ENCODE results near the gene MTHFD2L. TPM values are rescaled to one million over a fixed set of nuclear protein-coding genes. Genes with fewer than 3 reads are reported as not detected.

MTHFD2L gene
- total RNA-seq, 1 donor from 2014 or later: 5.5 TPM

DNA sequence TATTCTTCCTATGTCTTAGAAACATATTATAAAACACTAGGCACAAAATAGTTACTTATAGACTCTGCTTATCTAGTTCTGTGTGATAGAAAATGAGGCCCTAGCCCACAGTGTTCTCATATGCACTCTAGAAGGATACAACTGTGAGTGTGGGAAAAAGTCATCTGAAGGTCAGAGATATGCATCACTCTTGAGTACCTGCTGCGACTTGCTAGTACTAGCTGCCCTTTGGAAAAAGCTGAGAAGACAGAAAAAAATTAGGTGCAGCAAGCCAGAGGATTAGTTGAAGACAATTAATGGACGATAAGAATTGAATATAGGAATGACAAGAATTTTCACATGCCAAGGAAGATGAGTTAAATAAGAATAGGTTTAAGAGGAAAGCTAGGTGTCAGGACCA is 61.3 kb downstream of the MTHFD2L start:
- TF ChIP-seq, protein P1, sequence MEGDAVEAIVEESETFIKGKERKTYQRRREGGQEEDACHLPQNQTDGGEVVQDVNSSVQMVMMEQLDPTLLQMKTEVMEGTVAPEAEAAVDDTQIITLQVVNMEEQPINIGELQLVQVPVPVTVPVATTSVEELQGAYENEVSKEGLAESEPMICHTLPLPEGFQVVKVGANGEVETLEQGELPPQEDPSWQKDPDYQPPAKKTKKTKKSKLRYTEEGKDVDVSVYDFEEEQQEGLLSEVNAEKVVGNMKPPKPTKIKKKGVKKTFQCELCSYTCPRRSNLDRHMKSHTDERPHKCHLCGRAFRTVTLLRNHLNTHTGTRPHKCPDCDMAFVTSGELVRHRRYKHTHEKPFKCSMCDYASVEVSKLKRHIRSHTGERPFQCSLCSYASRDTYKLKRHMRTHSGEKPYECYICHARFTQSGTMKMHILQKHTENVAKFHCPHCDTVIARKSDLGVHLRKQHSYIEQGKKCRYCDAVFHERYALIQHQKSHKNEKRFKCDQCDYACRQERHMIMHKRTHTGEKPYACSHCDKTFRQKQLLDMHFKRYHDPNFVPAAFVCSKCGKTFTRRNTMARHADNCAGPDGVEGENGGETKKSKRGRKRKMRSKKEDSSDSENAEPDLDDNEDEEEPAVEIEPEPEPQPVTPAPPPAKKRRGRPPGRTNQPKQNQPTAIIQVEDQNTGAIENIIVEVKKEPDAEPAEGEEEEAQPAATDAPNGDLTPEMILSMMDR (conservative IDR thresholded peaks at IDR 0.05; ENCODE audit: low read depth, low read length): no peak
- DNase-seq (ENCODE audit: low read depth): no peak
- no peak overlapping the region for H3K4me3 ChIP-seq (ENCODE audit: low read depth, low read length)

DNA sequence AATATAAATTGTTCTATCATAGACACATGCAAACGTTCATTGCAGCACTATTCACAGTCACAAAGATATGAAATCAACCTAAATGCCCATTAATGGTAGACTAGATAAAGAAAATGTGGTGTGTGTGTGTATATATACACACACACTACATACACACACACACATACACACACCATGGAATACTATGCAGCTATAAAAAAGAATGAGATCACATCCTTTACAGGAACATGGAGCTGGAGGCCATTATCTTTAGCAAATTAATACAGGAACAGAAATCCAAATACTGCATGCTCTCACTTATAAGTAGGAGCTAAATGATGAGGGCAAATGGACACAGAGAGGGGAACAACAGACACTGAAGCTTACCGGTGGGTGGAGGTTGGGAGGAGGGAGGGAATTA is 65.2 kb downstream of the MTHFD2L start:
- no peak overlapping the region for H3K4me3 ChIP-seq (ENCODE audit: low read depth, low read length)

DNA sequence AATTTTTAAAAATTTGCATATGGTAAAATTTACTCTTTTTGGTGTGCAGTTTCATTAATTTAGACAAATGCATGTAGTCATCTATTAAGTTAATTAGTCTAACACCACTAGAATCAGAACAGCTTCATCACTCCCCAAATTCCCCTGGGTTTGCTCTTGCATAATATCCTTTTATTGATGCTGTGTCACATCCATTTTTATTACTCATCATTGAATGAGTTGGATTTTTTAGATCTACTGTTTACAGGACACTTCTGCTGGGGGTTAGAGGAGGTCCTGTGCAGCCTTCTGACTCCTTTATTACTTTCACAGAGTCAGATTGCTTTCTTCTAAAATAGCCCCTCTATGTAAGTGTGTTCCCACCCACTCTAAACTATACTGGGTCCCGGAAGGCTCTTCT is 65.9 kb downstream of the MTHFD2L start:
- TF ChIP-seq, protein P1 (conservative IDR thresholded peaks at IDR 0.05; ENCODE audit: low read depth, low read length): no peak
- DNase-seq (ENCODE audit: low read depth): no peak
- no peak overlapping the region for H3K4me3 ChIP-seq (ENCODE audit: low read depth, low read length)

More for the DNA sequence above, 65.2 kb downstream of the MTHFD2L start:
- TF ChIP-seq, protein P1 (conservative IDR thresholded peaks at IDR 0.05; ENCODE audit: low read depth, low read length): no peak
- no peak for DNase-seq (ENCODE audit: low read depth)

DNA sequence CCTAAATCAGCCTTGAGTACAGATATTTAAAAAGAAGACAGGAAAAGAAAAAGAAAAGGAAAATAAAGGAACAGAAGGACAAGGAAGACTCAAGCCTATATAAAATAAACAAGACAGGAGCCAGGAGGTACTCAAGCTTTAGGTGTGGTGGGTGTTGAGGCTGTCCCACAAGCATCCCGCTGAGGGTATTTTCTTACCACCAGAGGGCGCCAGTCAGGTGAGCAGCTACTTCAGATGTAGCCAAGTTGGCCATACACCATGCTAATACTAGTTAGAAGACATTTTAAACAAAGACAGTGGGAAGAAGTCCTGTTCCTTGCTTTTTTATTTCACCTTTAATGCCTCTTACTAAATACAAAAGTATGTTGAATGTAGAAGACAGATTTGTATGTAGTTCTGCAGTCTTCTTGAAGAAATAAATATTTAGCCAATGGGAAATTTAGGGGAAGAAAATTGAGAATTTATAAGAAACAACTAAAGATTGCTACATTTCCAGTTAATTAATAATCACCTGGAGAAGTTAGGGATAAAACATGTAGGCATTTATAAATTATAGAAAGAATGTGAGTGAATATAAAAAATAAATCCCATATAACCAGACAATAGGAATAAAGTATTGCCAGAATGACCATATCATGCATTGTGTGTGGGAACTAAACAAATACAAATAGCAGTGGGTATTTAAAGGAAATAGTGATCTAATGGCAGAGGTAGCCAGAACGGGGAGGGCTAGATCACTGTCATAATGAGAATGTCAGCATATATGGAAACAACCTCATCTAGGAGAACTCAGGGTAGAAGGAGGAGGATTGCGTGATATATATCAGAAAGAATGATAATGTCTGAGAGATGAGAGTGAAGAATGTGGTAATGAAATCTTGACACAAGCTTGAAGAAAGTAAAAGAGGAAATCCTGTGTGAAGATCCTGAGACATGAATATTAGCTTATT is 71.0 kb downstream of the MTHFD2L start:
- no peak overlapping the region for H3K4me3 ChIP-seq (ENCODE audit: low read depth, low read length)
- TF ChIP-seq, protein P1 (conservative IDR thresholded peaks at IDR 0.05; ENCODE audit: low read depth, low read length): peak; percentile 96
- DNase-seq (ENCODE audit: low read depth): no peak

DNA sequence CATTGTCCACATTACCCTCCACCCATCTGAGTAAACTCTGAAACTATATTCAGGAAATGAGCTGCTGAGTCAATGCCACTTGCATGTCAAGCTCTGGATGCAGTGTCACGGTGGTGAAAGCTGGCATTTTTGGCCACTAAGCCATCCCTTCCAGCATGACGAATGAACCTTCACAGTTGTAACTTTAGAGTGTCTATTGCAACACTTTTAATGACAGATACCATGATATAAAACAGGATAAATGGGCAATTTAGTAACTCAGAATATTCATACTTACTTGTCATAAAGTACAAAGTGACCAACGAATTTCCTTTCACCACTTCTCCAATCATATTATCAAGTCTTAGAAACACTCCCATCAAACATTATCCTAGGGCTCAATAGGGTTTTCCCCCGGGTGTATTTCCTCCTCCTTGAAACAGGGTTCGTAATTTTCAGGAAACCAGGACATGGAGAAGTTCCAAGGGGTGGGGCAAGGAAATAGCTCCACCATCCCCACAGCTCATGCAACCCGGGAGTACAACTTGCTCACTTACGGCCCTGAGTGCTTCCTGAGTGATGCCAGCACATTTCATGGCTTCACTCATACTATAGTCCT is 73.1 kb downstream of the MTHFD2L start:
- DNase-seq (ENCODE audit: low read depth): peak; percentile 50
- TF ChIP-seq, protein P1 (conservative IDR thresholded peaks at IDR 0.05; ENCODE audit: low read depth, low read length): no peak
- no peak overlapping the region for H3K4me3 ChIP-seq (ENCODE audit: low read depth, low read length)

DNA sequence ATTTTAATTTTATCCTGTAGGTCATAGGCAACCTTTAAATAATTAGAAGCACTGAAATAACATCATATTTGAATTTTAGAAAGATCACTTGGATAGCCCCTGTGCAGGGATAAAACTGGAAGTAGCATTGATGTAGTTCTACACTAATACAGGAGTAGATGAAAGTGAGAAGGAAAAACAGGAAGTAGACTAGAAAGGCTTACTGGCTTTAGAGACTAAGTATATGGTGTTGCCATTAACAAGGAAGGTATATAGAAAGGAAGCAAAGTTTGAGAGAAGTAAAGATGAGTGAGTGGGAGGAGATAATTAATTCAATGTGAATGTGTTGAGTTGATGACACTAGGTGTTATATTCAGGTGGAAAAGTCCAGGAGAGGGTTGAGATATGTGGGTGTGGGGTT is 77.2 kb downstream of the MTHFD2L start:
- no peak overlapping the region for H3K4me3 ChIP-seq (ENCODE audit: low read depth, low read length)
- DNase-seq (ENCODE audit: low read depth): no peak
- TF ChIP-seq, protein P1 (conservative IDR thresholded peaks at IDR 0.05; ENCODE audit: low read depth, low read length): no peak

All from epithelial cell of proximal tubule (primary cell).